SK-N-SH (cell line): Measurements from ENCODE around the gene CENPT.

Experiments
- POLR2AphosphoS5 ChIP-seq: IDR thresholded peaks from 2 replicates; pipeline ENCODE4 v1.6.1; 2012; ENCODE audit warnings: low read depth, low read length
- TCF12 ChIP-seq: IDR thresholded peaks from 2 replicates; pipeline ENCODE4 v1.4.0; 2012
- TEAD4 ChIP-seq: IDR thresholded peaks from 2 replicates; pipeline ENCODE4 v1.4.0; 2012; ENCODE audit warnings: mild to moderate bottlenecking, borderline replicate concordance; ENCODE audit not compliant: insufficient read depth
- YY1 ChIP-seq: IDR thresholded peaks from 2 replicates; pipeline ENCODE4 v1.4.0; 2012; ENCODE audit warnings: low read depth, mild to moderate bottlenecking

DNA sequence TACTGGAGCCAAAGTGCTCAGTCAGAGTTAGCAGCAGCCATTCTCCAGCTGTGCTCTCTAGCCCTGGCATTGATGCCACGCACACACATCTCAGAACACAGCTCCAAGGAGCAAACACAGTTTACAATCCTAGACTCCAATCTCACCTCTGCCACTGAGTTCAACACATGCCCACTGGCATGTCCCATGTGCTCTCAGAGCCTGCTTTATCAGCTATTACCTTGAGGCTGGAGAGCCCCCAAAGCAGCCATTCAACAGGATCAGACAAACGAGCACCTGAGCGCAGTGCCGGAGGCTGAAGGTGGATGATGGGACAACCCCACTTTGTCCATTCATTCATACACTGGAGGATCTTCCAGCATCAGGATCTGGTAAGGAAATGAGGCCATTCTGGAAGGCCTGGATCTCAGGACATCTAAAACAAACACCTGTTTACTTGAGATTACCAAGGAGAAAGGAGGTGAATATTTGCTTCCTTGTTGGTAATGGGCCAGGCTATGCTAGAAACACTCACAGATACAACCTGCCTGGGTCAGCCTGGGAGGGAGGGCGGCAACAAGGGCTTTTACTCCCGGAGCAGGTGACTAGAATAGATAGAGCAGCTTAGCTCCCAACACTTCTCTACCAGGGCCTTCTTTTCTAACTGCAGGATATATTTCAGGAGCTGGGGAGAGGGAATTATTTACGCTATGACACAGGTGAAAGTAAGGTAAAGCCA lies 66.5 kb downstream of the CENPT start:
- TF ChIP-seq POLR2AphosphoS5 (no peak), TCF12 (no peak), YY1 (no peak), TEAD4 (no peak)
